Pancreas (tissue), 10 donors: ENCODE results near the gene CTIF. TPM values are rescaled to one million over a fixed set of nuclear protein-coding genes. Genes with fewer than 3 reads are reported as not detected.

Source experiments
- ATAC-seq, 4 donors: fragments of 200-7000 bp; cut with Tn5 transposase; one replicate each; pipeline versions ENCODE4 v1.8.0 to v1.9.1; 2020; ENCODE audit warnings: mild to moderate bottlenecking in 4 of 4, moderate library complexity in 4 of 4
- DNase-seq, 6 donors: peaks; one replicate each; pipeline ENCODE4 v3.0.0-alpha.2; 2020
- FAIRE-seq: peaks from 2 replicates; lab custom pipeline; 2012; peaks lifted over from hg19 to GRCh38; lab: Jason Lieb, UNC
- H3K27ac ChIP-seq, 4 donors: fragments of 200-600 bp; sonication (generic); 1 replicate in 3 of 4; 2 replicates in 1 of 4; pipeline versions ENCODE4 v1.5.0 to v1.8.0; 2020
- H3K27me3 ChIP-seq, 4 donors: fragments of 200-600 bp; one replicate each; pipeline ENCODE4 v1.8.0; 2021
- H3K36me3 ChIP-seq, 3 donors: fragments of 200-600 bp; sonication (generic) in 1 of 3; one replicate each; pipeline versions ENCODE4 v1.5.0 to v1.8.0; 2020 to 2021
- H3K4me1 ChIP-seq, 3 donors: fragments of 200-600 bp; one replicate each; pipeline ENCODE4 v1.8.0; 2021
- H3K4me3 ChIP-seq, 4 donors: fragments of 200-600 bp; sonication (generic) in 2 of 4; one replicate each; pipeline versions ENCODE4 v1.5.0 to v1.8.0; 2020 to 2021
- H3K9me3 ChIP-seq, 4 donors: fragments of 200-600 bp; one replicate each; pipeline ENCODE4 v1.8.0; 2021
- WGBS, 2 donors: extraction: QIAGEN DNeasy Blood & Tissue Kit; methylation state at CpG; one replicate each; pipeline ENCODE4 v1.1.7; 2013; 5-methylcytosine and 5-hydroxymethylcytosine counted together
- intact Hi-C, 3 donors: fragments of 100-400 bp; cut with DNase I; formaldehyde crosslinking; loops; one replicate each; pipeline versions ENCODE4 v1.11.1 to v1.14.2; 2022
- polyA plus RNA-seq, 2 donors: library from polyadenylated mRNA; stranded (reverse); fragments of 200-250 nt; gene quantifications; one replicate each; pipeline ENCODE4 v1.2.3, GENCODE V29; 2013
- total RNA-seq, 6 donors: library from RNA; stranded (reverse); fragmentation: NEBNext Ultra II Directional in 4 of 6; extraction: Animal tissue kit (Norgen Biotek cat#: 25700) in 4 of 6; gene quantifications; one replicate each; pipeline versions ENCODE4 v1.2.1 to v1.2.4, GENCODE V29; 2021 to 2023
- TF ChIP-seq, protein P1 (sequence below), 4 donors: fragments of 200-600 bp; sonication (generic) in 3 of 4; IDR thresholded peaks; one replicate each; pipeline versions ENCODE4 v1.5.0 to v1.8.0; 2021; ENCODE audit warnings: antibody characterized with exemption in 4 of 4
- donor health status: healthy with polysubstance abuse.
- donor health status: DM: no; HTN: no; CAD: no; lungs with moderate emphysema.
- donor health status: DM: no; HTN: no; CAD: no.
- donor health status: control.
- donor health status: control.
- donor health status: Bipolar disorder and iron deficiency.
- donor health status: DM: yes; HTN: yes; CAD: no.
- donor health status: DM: no; HTN: no; CAD: no.
- donor health status: DM: no; HTN: no; CAD: no.
- donor health status: DM: yes; HTN: yes; CAD: no.

Gene CTIF
- total and polyA plus RNA-seq, 8 donors: 15.1 to 27.4 (median 16.7) TPM

DNA sequence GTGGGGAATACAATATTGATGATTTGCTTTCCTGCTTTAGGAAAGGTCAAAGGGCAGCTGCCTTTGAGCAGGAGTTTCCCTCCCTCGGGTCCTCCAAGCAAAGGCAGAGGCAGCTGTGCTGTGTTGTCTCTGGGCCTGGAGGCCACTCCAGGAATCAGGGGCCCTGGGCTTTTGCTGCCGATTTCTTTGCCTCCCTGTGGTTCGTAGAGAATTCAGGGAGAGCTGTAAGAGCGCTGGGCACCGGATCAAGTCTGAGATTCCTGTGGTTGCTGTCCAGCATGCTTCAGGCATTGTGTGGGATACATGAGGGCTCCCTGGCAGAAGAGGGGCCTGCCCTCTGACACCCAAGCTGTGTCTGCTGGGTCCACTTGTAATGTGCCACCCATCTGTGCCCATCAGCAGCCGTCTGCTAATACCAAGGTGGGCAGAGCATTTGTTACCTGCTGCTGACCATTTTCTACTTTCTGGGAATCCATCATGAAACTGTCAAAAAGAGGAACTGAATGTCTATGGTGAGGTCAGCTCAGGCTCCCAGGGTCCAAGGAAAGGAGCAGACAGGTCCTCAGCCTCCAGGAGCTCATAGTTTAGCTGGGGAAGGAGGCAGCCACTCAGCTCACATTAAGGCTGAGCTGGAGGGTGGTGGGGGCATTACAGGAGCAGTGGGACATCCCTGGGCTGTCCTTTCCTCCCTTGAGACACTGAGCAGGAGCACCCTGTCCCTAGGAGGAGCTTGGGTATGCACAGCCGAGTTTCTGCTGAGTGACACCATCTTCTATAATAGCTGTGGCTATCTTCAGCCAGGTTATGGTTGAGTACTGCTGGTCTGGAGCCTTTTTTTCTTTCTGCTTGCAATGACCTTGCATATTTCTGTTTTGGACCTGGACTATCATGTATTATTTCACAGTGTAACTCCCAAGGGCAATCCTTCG lies 68.5 kb downstream of the CTIF start:
- H3K27ac ChIP-seq: no peak overlapping the region
- no peak overlapping the region for H3K4me3 ChIP-seq
- intact Hi-C loops: no loop called here
- H3K36me3 ChIP-seq: no peaks in the 10 kb centered on the region
- no peaks in the 10 kb centered on the region for H3K27me3 ChIP-seq
- TF ChIP-seq, protein P1, sequence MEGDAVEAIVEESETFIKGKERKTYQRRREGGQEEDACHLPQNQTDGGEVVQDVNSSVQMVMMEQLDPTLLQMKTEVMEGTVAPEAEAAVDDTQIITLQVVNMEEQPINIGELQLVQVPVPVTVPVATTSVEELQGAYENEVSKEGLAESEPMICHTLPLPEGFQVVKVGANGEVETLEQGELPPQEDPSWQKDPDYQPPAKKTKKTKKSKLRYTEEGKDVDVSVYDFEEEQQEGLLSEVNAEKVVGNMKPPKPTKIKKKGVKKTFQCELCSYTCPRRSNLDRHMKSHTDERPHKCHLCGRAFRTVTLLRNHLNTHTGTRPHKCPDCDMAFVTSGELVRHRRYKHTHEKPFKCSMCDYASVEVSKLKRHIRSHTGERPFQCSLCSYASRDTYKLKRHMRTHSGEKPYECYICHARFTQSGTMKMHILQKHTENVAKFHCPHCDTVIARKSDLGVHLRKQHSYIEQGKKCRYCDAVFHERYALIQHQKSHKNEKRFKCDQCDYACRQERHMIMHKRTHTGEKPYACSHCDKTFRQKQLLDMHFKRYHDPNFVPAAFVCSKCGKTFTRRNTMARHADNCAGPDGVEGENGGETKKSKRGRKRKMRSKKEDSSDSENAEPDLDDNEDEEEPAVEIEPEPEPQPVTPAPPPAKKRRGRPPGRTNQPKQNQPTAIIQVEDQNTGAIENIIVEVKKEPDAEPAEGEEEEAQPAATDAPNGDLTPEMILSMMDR (IDR thresholded peaks at IDR 0.05): no peak
- no peaks in the 10 kb centered on the region for H3K9me3 ChIP-seq
- ATAC-seq: peak in 3 of 4 donors; percentile 37 to 48 (median 46)
- no peak for FAIRE-seq
- DNase-seq: peak in 1 of 6 donors; percentile 19
- H3K4me1 ChIP-seq: no peaks in the 10 kb centered on the region
- WGBS, 2 donors: 73 to 77% methylated on average over 8 of the region's 8 CpGs

DNA sequence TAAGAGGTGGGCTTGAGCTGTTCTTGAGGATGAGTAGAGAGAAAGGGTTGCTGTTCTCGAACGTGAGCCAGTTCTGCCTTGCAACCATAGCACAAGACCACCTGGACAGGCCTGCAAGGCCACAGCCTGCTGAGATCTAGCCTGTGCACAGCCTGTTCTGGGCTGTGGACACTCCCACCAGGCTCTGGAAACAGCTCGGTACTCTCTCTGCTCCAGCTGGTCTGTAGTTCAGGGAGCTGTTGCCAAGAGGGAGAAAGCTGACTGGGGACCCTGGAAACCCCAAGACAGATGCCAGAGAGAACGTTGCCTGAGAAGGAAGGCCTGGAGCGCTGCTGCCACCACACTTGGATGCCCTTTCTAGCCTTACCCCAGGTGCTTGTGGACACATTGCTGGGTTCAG lies 69.8 kb downstream of the CTIF start:
- no peak for FAIRE-seq
- ATAC-seq: no peak
- no peaks in the 10 kb centered on the region for H3K9me3 ChIP-seq
- TF ChIP-seq, protein P1 (IDR thresholded peaks at IDR 0.05): no peak
- H3K27ac ChIP-seq: no peak overlapping the region
- H3K36me3 ChIP-seq: no peaks in the 10 kb centered on the region
- H3K27me3 ChIP-seq: no peaks in the 10 kb centered on the region
- WGBS, 2 donors: 81 to 86% methylated on average over 5 of the region's 5 CpGs
- H3K4me1 ChIP-seq: no peaks in the 10 kb centered on the region
- intact Hi-C loops: no loop called here
- no peak overlapping the region for H3K4me3 ChIP-seq
- DNase-seq: peak in 1 of 6 donors; percentile 27

- TF ChIP-seq, protein P1 (IDR thresholded peaks at IDR 0.05): no peak
- H3K4me1 ChIP-seq: no peaks in the 10 kb centered on the region
- no peaks in the 10 kb centered on the region for H3K27me3 ChIP-seq
- no peak for DNase-seq
- ATAC-seq: no peak
- no peak overlapping the region for H3K4me3 ChIP-seq
- WGBS, 2 donors: 93 to 96% methylated on average over 3 of the region's 3 CpGs
- H3K9me3 ChIP-seq: no peaks in the 10 kb centered on the region
- no peaks in the 10 kb centered on the region for H3K36me3 ChIP-seq
- intact Hi-C loops: no loop called here
- no peak for FAIRE-seq
- H3K27ac ChIP-seq: no peak overlapping the region
Observed at GRCh38 chr18:48609114-48609513, 70.3 kb downstream of the CTIF start.

DNA sequence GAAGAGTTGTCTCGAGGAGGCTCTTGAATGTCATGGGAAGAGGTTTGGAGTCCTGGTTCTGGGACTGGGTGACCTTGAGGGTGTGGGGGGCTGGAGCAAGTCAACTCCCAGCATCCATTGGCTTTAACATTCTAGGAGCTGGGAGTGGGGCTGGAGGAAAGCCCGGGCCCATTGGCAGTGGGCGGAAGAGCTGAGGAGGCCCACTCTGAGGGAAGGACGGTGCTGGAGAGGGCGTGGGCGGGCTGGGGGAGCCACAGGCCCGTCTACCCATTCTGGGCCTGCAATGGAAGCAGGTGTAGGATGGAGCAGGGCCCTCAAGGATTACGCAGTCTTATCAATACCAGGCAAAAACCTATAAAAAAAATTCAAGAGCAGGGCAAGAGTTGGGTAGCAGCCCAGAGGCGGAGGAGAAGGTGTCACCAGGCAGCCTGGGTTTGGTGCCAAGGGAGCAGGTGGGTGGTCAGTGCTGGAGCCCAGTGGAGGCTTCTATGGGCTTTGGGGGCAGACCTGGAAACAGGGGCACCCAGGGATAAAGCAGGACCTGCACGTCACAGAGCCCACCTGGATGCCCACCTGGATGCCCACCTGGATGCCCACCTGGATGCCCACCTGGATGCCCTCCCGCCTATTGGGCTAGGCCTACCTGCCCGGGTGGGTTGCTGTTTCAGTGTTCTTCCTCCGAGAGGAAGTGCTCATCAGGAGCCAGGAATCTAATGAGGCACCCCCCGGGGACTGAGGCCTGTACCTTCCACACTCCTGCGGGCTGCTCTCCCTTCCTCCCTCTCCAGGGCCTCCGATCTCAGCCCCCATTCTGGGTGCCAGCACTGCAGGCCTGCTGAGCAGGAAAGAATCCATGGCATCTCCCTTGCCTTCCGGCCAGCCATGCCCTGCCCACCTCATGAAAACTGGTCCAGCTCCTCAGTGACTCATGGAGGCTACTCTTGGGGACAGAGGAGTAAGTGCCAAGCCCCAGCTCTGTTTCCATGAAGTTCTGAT lies 71.3 kb downstream of the CTIF start:
- Histone ChIP-seq H3K27ac (no peak overlapping the region), H3K4me3 (no peak overlapping the region), H3K27me3 (no peaks in the 10 kb centered on the region), H3K9me3 (no peaks in the 10 kb centered on the region), H3K36me3 (no peaks in the 10 kb centered on the region), H3K4me1 (no peaks in the 10 kb centered on the region)
- 93% methylated on average over 16 to 17 of the region's 17 CpGs for WGBS, 2 donors
- ATAC-seq (no peak), FAIRE-seq (no peak), DNase-seq (peak in 1 of 6 donors; percentile 20)
- TF ChIP-seq, protein P1 (IDR thresholded peaks at IDR 0.05): no peak
- intact Hi-C loops: no loop called here
